Peyer's patch (tissue), 4 donors: Measurements from ENCODE around the gene NPDC1. TPM values are rescaled to one million over a fixed set of nuclear protein-coding genes. Genes with fewer than 3 reads are reported as not detected.
A peak's percentile ranks its signal among the peaks of the same experiment; 100 is the strongest.

Experiments
- DNase-seq, 3 donors: peaks; one replicate each; pipeline ENCODE4 v3.0.0-alpha.2; 2017 to 2019
- H3K27ac ChIP-seq, 4 donors: fragments of 200-600 bp; sonication (generic); one replicate each; pipeline ENCODE4 v1.5.1; 2016 to 2019
- H3K27me3 ChIP-seq, 2 donors: fragments of 200-600 bp; sonication (generic); one replicate each; pipeline ENCODE4 v1.5.1; 2019
- H3K36me3 ChIP-seq, 3 donors: fragments of 200-600 bp; sonication (generic); one replicate each; pipeline ENCODE4 v1.5.1; 2016 to 2019
- H3K4me1 ChIP-seq, 4 donors: fragments of 200-600 bp; sonication (generic); one replicate each; pipeline ENCODE4 v1.5.1; 2016 to 2019
- H3K4me3 ChIP-seq, 4 donors: fragments of 200-600 bp; sonication (generic); 1 replicate in 3 of 4; 2 replicates in 1 of 4; pipeline ENCODE4 v1.5.1; 2016 to 2019; ENCODE audit warnings: mild to moderate bottlenecking in 1 of 4
- H3K9me3 ChIP-seq, 4 donors: fragments of 200-600 bp; sonication (generic); one replicate each; pipeline ENCODE4 v1.5.1; 2016 to 2019; ENCODE audit warnings: mild to moderate bottlenecking in 1 of 4
- POLR2A ChIP-seq, 2 donors: fragments of 450-650 bp; IDR thresholded peaks; one replicate each; pipeline ENCODE4 v1.5.1; 2017; ENCODE audit warnings: antibody characterized with exemption in 2 of 2, mild to moderate bottlenecking in 2 of 2, moderate library complexity in 2 of 2
- total RNA-seq, 4 donors: library from RNA; depleted of rRNA; stranded (reverse); fragments of >200 nt; gene quantifications; one replicate each; pipeline ENCODE4 v1.1.0, GENCODE V29; 2016
- TF ChIP-seq, protein P1 (sequence below), 6 experiments: fragments of 450-650 bp in 4 of 6; fragments of 200-600 bp in 2 of 6; sonication (generic) in 1 of 6; IDR thresholded peaks; one replicate each; pipeline ENCODE4 v1.5.1; 2017 to 2019; ENCODE audit warnings: antibody characterized with exemption in 6 of 6, mild to moderate bottlenecking in 3 of 6, moderate library complexity in 1 of 6

NPDC1 gene
- total RNA-seq, 4 donors from 2014 or later, result 54.2 to 106 (median 83.8) TPM

DNA sequence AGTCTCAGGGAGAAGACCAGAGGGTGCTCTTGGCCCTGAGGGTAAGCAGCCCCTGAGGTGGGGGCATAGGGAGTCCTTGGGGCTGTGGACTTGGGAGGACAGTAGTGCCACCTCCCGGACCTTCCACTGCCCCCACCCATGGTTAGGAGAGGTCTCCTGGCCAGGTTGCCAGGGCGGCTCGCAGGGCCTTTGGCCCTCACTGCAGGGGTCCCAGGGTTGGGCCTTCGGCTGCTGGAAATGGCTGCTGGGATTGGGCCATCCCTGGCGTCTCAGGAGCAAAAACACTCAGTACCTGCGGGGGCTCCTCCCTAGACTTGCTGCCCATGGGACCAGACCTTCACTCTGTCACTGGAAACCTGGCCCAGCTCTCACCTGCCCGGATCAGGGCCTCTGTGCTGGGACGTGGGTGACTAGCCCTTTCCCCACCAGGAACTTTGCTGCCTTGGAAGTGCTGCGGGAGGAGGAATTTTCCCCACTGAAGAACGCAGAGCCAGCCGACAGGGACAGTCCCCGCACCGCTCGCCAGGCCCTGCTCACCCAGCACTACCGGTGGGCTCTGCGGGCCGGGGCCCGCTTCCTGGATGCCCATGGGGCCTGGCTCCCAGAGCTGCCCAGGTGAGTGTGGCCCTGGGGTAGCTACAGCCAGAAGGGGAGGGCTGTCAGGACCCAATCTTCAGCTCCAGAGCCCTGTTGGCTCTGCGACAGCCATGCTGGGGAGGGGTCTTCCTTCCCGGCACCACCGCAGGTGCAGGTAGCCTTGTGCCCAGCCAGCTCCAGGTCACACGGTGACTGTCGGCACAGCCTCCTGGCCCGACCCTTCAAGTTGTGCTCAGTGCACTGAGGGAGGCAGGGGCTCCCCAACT, 34.5 kb upstream of the NPDC1 start:
- H3K36me3 ChIP-seq, result peaks cover 0 to 19% (median 0%) of the 10 kb centered on the region in 3 donors
- DNase-seq, result no peak
- peaks cover 5 to 36% (median 9%) of the 10 kb centered on the region in 4 donors for H3K4me1 ChIP-seq
- no peaks in the 10 kb centered on the region for H3K27me3 ChIP-seq
- H3K4me3 ChIP-seq, result no peak overlapping the region
- H3K27ac ChIP-seq, result no peak overlapping the region
- TF ChIP-seq POLR2A (IDR thresholded peaks at IDR 0.05), result no peak
- TF ChIP-seq, protein P1, sequence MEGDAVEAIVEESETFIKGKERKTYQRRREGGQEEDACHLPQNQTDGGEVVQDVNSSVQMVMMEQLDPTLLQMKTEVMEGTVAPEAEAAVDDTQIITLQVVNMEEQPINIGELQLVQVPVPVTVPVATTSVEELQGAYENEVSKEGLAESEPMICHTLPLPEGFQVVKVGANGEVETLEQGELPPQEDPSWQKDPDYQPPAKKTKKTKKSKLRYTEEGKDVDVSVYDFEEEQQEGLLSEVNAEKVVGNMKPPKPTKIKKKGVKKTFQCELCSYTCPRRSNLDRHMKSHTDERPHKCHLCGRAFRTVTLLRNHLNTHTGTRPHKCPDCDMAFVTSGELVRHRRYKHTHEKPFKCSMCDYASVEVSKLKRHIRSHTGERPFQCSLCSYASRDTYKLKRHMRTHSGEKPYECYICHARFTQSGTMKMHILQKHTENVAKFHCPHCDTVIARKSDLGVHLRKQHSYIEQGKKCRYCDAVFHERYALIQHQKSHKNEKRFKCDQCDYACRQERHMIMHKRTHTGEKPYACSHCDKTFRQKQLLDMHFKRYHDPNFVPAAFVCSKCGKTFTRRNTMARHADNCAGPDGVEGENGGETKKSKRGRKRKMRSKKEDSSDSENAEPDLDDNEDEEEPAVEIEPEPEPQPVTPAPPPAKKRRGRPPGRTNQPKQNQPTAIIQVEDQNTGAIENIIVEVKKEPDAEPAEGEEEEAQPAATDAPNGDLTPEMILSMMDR (IDR thresholded peaks at IDR 0.05), result no peak
- H3K9me3 ChIP-seq, result no peaks in the 10 kb centered on the region

DNA sequence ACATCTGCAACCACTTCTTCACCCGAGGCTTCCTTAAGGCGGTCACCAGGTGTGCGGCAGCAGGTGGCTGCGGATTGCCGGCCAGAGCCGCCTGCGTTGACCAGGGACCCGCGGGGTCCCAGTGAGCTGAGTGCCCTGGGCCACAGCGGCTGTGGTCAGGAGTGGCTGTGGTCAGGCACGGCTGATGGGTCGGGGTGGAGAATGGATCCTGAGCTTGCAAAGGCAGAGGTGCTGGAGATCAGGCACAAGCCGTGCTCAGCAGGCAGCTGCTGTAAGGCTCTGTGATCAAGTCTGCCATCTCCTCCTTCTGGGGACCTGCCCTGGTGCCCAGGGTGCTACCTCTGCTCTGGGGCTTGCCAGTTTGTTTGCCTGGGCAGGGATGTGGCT, 33.4 kb upstream of the NPDC1 start:
- Histone ChIP-seq H3K27me3 (no peaks in the 10 kb centered on the region), H3K4me3 (no peak overlapping the region)

DNA sequence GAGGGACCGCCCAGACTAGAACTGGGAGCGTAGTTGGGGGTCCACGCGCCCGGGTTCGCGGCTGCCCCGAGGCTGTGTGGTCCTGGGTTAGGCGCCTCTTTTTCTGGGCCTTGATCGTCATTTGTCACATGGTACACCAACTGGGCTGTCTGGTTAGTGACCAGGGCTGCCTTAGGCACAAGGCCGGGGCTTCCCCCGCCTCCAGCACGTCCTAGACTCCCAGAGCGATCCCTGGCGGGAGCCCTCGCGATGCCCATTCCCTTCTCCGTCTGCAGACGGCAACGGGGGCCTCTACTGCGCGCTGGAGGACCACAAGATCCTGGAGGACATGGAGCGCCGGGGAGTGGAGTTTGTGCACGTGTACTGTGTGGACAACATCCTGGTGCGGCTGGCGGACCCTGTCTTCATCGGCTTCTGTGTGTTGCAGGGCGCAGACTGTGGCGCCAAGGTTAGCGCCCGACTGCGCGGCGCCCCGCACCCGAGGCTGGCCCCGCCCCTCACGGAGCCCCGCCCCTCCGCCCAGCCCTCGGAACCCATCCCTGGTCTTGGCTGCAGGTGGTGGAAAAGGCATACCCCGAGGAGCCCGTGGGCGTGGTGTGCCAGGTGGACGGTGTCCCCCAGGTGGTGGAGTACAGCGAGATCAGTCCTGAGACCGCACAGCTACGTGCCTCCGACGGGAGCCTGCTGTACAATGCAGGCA, 32.9 kb upstream of the NPDC1 start:
- no peaks in the 10 kb centered on the region for H3K27me3 ChIP-seq
- H3K27ac ChIP-seq, result no peak overlapping the region
- no peak for DNase-seq
- peaks cover 0 to 19% (median 0%) of the 10 kb centered on the region in 3 donors for H3K36me3 ChIP-seq
- no peaks in the 10 kb centered on the region for H3K9me3 ChIP-seq
- TF ChIP-seq, protein P1 (IDR thresholded peaks at IDR 0.05), result no peak
- TF ChIP-seq POLR2A (IDR thresholded peaks at IDR 0.05), result no peak
- H3K4me1 ChIP-seq, result peaks cover 4 to 38% (median 12%) of the 10 kb centered on the region in 4 donors
- H3K4me3 ChIP-seq, result peak overlapping the region in 2 of 4 donors; percentile 71 to 75

More for the DNA sequence above, 33.4 kb upstream of the NPDC1 start:
- TF ChIP-seq, protein P1 (IDR thresholded peaks at IDR 0.05), result no peak
- no peak for TF ChIP-seq POLR2A (IDR thresholded peaks at IDR 0.05)
- DNase-seq, result no peak
- Histone ChIP-seq H3K36me3 (peaks cover 0 to 19% (median 0%) of the 10 kb centered on the region in 3 donors), H3K27ac (no peak overlapping the region), H3K9me3 (no peaks in the 10 kb centered on the region), H3K4me1 (peaks cover 4 to 34% (median 10%) of the 10 kb centered on the region in 4 donors)

DNA sequence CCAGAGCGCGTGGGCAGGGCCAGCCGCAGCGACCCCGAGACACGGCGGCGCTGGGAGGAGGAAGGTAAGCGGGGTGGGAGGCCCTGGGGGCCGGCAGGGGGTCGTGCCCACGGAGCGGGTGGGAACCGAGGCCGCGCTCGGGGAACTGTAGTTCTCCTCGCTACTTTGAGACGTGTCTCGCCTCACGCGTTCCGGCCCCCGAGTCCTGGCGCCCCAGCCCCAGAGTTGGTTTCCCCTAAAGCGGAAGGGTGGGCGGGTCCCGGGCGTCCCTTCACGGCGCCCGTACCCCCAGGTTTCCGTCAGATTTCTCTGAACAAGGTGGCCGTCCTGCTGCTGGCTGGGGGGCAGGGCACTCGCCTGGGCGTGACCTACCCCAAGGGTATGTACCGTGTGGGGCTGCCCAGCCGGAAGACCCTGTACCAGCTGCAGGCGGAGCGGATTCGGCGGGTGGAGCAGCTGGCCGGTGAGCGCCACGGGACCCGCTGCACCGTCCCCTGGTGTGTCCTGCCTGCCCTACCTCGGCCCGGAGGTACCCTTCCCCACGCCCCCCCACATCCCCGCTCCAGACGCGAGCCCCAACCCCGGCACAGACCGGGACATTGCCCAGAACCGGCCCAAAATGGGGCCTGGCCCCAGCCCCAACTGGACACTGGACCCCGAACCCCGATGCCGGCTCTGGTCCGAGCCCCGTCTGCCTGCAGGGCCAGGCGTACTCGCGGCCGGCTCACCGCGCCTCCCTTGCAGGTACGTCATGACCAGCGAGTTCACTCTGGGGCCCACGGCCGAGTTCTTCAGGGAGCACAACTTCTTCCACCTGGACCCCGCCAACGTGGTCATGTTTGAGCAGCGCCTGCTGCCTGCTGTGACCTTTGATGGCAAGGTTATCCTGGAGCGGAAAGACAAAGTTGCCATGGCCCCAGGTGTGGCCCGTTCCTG, 32.0 kb upstream of the NPDC1 start:
- peak in 2 of 3 donors; percentile 64 to 80 for DNase-seq
- no peak for TF ChIP-seq POLR2A (IDR thresholded peaks at IDR 0.05)
- TF ChIP-seq, protein P1 (IDR thresholded peaks at IDR 0.05), result no peak
- Histone ChIP-seq H3K36me3 (peaks cover 0 to 19% (median 0%) of the 10 kb centered on the region in 3 donors), H3K27ac (peak overlapping the region in 3 of 4 donors; percentile 58 to 82 (median 77)), H3K4me1 (peaks cover 4 to 35% (median 12%) of the 10 kb centered on the region in 4 donors), H3K9me3 (no peaks in the 10 kb centered on the region), H3K27me3 (no peaks in the 10 kb centered on the region), H3K4me3 (peak overlapping the region; percentile 56 to 75 (median 72))
